GM15510 (cell line): ENCODE data around the gene CYS1.

Experiments used
- POLR2A ChIP-seq: IDR thresholded peaks from 3 replicates; pipeline ENCODE4 v1.6.1; 2011; ENCODE audit warnings: borderline replicate concordance; ENCODE audit not compliant: insufficient read length; ENCODE audit errors: extremely low read depth

CYS1 gene

DNA sequence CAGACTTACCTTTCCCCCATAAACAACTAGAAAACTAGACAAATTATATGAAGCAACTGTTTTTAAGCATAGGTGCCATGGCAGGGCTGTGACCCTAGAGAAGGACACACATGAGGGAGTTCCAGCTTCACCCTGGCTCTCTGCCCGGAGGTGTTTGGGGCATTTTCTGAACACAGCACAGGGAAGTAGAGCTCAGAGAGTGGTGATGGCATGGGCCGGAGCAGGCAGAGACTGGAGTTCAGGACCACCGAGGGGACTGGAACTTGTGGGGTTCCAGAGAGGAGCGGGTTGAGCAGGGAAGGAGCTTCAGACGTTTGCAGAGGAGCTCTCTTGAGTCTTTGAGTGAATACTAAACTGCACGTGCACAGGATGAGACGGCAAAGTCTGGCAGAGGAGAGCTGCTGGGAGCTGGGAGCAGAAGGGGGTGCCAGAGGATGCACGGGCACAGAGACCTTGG lies 63.4 kb downstream of the CYS1 start:
- TF ChIP-seq POLR2A, result no peak

DNA sequence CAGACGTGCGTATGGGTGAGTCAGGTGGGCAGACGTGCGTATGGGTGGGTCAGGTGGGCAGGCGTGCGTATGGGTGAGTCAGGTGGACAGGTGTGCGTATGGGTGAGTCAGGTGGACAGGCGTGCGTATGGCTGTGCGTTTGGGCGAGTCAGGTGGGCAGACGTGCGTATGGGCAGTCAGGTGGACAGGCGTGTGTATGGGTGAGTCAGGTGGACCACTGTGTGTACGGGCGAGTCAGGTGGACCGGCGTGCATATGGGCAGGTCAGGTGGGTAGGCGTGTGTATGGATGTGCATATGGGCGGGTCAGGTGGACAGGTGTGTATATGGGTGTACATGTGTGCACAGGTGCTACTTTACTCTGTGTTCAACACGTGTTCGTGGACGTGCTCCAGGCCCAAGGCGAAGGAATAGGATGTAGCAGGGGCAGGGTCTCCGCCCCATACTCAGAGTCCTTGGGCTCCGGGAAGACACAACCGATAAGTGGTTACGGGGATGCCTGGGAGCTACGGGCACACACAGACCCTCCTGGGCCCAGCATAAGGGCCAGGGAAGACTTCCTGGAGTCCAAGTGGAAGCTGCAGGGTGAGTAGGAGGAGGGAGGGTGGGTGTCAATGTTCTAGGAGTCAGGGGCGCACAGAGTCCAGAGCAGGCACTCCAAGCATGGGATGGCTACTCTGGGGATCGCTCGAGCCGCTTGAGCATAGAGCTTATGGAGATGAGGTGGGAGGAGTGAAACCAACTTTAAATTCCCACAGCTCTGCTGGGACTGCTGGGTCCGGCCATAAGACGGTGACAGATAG lies 64.0 kb downstream of the CYS1 start:
- TF ChIP-seq POLR2A, result no peak

- no peak for TF ChIP-seq POLR2A
Observed at GRCh38 chr2:10014418-10015190, 65.6 kb downstream of the CYS1 start.

GRCh38 chr2:10012963-10013461 lies 67.2 kb downstream of the CYS1 start:
- TF ChIP-seq POLR2A, result no peak

GRCh38 chr2:10009811-10010781 lies 70.1 kb downstream of the CYS1 start:
- no peak for TF ChIP-seq POLR2A

GRCh38 chr2:10009271-10009810 lies 70.9 kb downstream of the CYS1 start:
- TF ChIP-seq POLR2A, result no peak

- no peak for TF ChIP-seq POLR2A
Observed at GRCh38 chr2:10008809-10009176, 71.4 kb downstream of the CYS1 start.

GRCh38 chr2:10007921-10008808 lies 72.0 kb downstream of the CYS1 start:
- no peak for TF ChIP-seq POLR2A

DNA sequence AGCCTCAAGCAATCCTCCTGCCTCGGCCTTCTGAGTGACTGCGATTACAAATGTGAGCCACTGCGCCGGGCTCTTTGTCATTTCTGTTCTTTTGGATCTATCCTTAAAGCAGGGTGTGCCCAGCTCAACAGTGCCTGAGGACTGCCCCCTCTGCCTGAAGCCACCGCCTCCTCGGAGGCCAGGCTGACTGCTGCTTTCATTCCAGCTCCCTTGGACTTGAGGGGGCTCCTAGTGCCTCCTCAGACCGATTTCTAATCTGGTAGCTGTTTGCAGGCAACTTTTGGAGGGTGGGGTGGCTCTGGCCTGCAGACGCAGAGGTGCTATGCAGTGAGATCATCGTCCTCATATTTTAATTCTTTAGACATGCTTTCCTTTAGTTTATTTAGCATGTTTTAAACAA lies 72.8 kb downstream of the CYS1 start:
- no peak for TF ChIP-seq POLR2A
